Thyroid gland (tissue), 4 donors: ENCODE results near the gene LAMA2.

Experiments used
- POLR2A ChIP-seq, 2 donors: fragments of 450-650 bp; IDR thresholded peaks; one replicate each; pipeline ENCODE4 v1.6.1; 2017; ENCODE audit warnings: antibody characterized with exemption in 2 of 2, mild to moderate bottlenecking in 2 of 2, moderate library complexity in 1 of 2
- TF ChIP-seq, protein P1 (sequence below), 6 experiments: fragments of 200-600 bp in 3 of 6; fragments of 450-650 bp in 3 of 6; sonication (generic) in 3 of 6; IDR thresholded peaks; one replicate each; pipeline ENCODE4 v1.5.1; 2016 to 2019; ENCODE audit warnings: antibody characterized with exemption in 6 of 6, mild to moderate bottlenecking in 2 of 6, inconsistent platforms in 1 of 6, moderate library complexity in 1 of 6

DNA sequence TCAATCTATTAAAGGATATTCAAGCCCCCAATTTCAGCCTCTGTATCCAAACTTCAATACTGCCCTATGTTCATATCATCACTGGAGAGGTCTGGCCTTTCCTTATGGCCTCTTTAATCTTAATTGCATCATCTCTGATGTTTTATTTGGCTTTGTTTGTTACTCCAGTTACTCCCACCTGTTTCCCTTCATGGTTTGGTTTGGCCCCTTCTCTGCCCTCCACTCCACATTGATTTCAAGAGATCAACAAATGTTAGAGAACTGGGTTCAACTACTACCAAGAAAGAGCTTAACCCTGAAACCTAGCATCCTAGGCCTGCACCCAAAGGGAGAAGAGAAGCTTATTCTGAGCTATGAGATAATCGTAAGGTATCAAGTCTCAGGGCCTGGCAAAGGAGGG, 221.6 kb downstream of the LAMA2 start:
- TF ChIP-seq, protein P1, sequence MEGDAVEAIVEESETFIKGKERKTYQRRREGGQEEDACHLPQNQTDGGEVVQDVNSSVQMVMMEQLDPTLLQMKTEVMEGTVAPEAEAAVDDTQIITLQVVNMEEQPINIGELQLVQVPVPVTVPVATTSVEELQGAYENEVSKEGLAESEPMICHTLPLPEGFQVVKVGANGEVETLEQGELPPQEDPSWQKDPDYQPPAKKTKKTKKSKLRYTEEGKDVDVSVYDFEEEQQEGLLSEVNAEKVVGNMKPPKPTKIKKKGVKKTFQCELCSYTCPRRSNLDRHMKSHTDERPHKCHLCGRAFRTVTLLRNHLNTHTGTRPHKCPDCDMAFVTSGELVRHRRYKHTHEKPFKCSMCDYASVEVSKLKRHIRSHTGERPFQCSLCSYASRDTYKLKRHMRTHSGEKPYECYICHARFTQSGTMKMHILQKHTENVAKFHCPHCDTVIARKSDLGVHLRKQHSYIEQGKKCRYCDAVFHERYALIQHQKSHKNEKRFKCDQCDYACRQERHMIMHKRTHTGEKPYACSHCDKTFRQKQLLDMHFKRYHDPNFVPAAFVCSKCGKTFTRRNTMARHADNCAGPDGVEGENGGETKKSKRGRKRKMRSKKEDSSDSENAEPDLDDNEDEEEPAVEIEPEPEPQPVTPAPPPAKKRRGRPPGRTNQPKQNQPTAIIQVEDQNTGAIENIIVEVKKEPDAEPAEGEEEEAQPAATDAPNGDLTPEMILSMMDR (IDR thresholded peaks at IDR 0.05) = no peak
- TF ChIP-seq POLR2A (IDR thresholded peaks at IDR 0.05) = no peak
